ENCODE measurements around the gene PPP3CA.

- TF ChIP-seq EZH2 (IDR thresholded peaks at IDR 0.05; ENCODE audit: low read depth, unreplicated experiment) (no peak), CTCF (conservative IDR thresholded peaks at IDR 0.05; ENCODE audit: low read depth in 2 of 2) (no peak), POLR2AphosphoS5 (IDR thresholded peaks at IDR 0.05; ENCODE audit: low read depth) (no peak), ETS1 (IDR thresholded peaks at IDR 0.05) (no peak), EZH2phosphoT487 (IDR thresholded peaks at IDR 0.05; ENCODE audit: unreplicated experiment) (no peak), REST (IDR thresholded peaks at IDR 0.05; ENCODE audit: unreplicated experiment) (no peak), ZNF114 (CRISPR knock-in tag; IDR thresholded peaks at IDR 0.05) (no peak), CREB1 (CRISPR knock-in tag; IDR thresholded peaks at IDR 0.05; ENCODE audit: low read depth) (no peak), ZNF462 (CRISPR knock-in tag; IDR thresholded peaks at IDR 0.05) (no peak), ZNF331 (CRISPR knock-in tag; IDR thresholded peaks at IDR 0.05; ENCODE audit: low read depth) (no peak), JUNB (IDR thresholded peaks at IDR 0.05; ENCODE audit: unreplicated experiment) (no peak), STAT1 (IDR thresholded peaks at IDR 0.05; ENCODE audit: unreplicated experiment) (no peak)
Measured at GRCh38 chr4:101232074-101232776, 115.1 kb downstream of the PPP3CA start.
